Endodermal cell (in vitro differentiated cells): ENCODE data around the gene PGBD5. TPM values are rescaled to one million over a fixed set of nuclear protein-coding genes. Genes with fewer than 3 reads are reported as not detected.

ENCODE experiments used
- DNase-seq: peaks from one replicate; pipeline ENCODE4 v3.0.0-alpha.2; 2017
- H3K27ac ChIP-seq: 2 replicates; pipeline ENCODE4 v1.5.1; 2013; ENCODE audit warnings: mild to moderate bottlenecking, low read depth, low read length, moderate library complexity
- H3K27me3 ChIP-seq: 2 replicates; pipeline ENCODE4 v1.6.1; 2013; ENCODE audit warnings: mild to moderate bottlenecking, low read length, moderate library complexity; ENCODE audit not compliant: insufficient read depth, control insufficient read depth, poor library complexity, severe bottlenecking
- H3K36me3 ChIP-seq: 2 replicates; pipeline ENCODE4 v1.7.0; 2013; ENCODE audit warnings: mild to moderate bottlenecking, low read length, moderate library complexity; ENCODE audit not compliant: control insufficient read depth, insufficient read depth
- H3K4me1 ChIP-seq: one replicate; pipeline ENCODE4 v1.7.0; 2013; ENCODE audit warnings: low read length; ENCODE audit not compliant: control insufficient read depth, insufficient read depth
- H3K4me3 ChIP-seq: 2 replicates; pipeline ENCODE4 v1.5.1; 2013; ENCODE audit warnings: mild to moderate bottlenecking, low read length, moderate library complexity
- H3K9ac ChIP-seq: 2 replicates; pipeline ENCODE4 v1.6.1; 2013; ENCODE audit warnings: mild to moderate bottlenecking, low read length, moderate library complexity; ENCODE audit not compliant: poor library complexity, severe bottlenecking; ENCODE audit errors: extremely low read depth
- H3K9me3 ChIP-seq: 2 replicates; pipeline ENCODE4 v1.6.1; 2013; ENCODE audit warnings: mild to moderate bottlenecking, low read length, moderate library complexity; ENCODE audit not compliant: control insufficient read depth
- H3K27ac Mint-ChIP-seq: 2 replicates; pipeline ENCODE4 v1.8.0; 2020; ENCODE audit warnings: mixed read lengths
- H3K27me3 Mint-ChIP-seq: 2 replicates; pipeline ENCODE4 v1.8.0; 2021; ENCODE audit warnings: mild to moderate bottlenecking, mixed read lengths; ENCODE audit not compliant: insufficient read depth
- H3K36me3 Mint-ChIP-seq: 2 replicates; pipeline ENCODE4 v1.8.0; 2020; ENCODE audit warnings: low read depth, mixed read lengths
- H3K4me1 Mint-ChIP-seq: 2 replicates; pipeline ENCODE4 v1.8.0; 2020; ENCODE audit warnings: mixed read lengths
- H3K4me3 Mint-ChIP-seq: 2 replicates; pipeline ENCODE4 v1.8.0; 2020; ENCODE audit warnings: mild to moderate bottlenecking, moderate library complexity, mixed read lengths
- H3K9me3 Mint-ChIP-seq: 2 replicates; pipeline ENCODE4 v1.8.0; 2020; ENCODE audit warnings: mild to moderate bottlenecking, mixed read lengths
- WGBS, 2 experiments: methylation state at CpG; one replicate each; pipeline versions ENCODE4 v1.1.5 to v1.1.7; 2013; ENCODE audit warnings: missing lambda C conversion rate in 2 of 2, mixed read lengths in 1 of 2; ENCODE audit not compliant: insufficient coverage in 1 of 2, insufficient read length in 1 of 2; 5-methylcytosine and 5-hydroxymethylcytosine counted together
- total RNA-seq, 2 donors: library from RNA; stranded (reverse); fragmentation: NEBNext Ultra II Directional in 1 of 2; extraction: Animal tissue kit (Norgen Biotek cat#: 25700) in 1 of 2; gene quantifications; 2 replicates in 1 of 2; 3 replicates in 1 of 2; pipeline ENCODE4 v1.2.1, GENCODE V29; 2021
- TF ChIP-seq, protein P1 (sequence below): fragments of 200-600 bp; sonication (generic); conservative IDR thresholded peaks from 2 replicates; pipeline ENCODE4 v1.5.0; 2021; ENCODE audit warnings: antibody characterized with exemption, mild to moderate bottlenecking

The PGBD5 gene
- total RNA-seq, 2 donors from 2014 or later: 1.3 to 4.6 TPM

DNA sequence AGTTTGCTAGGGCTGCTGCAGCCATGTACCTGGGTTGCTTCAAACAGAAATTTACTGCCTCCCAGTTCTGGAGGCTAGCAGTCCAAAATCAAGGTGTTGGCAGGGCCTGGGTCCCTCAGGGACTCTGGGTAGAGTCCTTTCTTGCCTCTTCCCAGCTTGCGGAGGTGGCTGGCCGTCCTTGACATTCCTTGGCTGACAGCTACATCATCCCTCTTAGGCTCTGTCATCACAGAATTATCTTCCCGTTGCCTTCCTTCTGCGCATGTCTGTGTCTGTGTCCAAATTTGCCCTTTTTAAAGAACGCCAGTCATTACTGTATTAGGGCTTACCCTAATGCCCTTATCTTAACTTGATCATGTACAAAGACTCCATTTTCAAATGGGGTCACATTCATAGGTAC lies 37.6 kb upstream of the PGBD5 start:
- peaks cover 4% of the 10 kb centered on the region for H3K27me3 Mint-ChIP-seq
- H3K4me3 Mint-ChIP-seq: no peak overlapping the region
- Histone ChIP-seq H3K27ac (no peak overlapping the region), H3K9me3 (no peaks in the 10 kb centered on the region), H3K27me3 (no peaks in the 10 kb centered on the region), H3K4me3 (no peak overlapping the region), H3K4me1 (no peaks in the 10 kb centered on the region), H3K9ac (no peak overlapping the region), H3K36me3 (no peaks in the 10 kb centered on the region)
- peaks cover 8% of the 10 kb centered on the region for H3K9me3 Mint-ChIP-seq
- H3K36me3 Mint-ChIP-seq: no peaks in the 10 kb centered on the region
- no peak for DNase-seq
- no peak overlapping the region for H3K27ac Mint-ChIP-seq
- H3K4me1 Mint-ChIP-seq: no peaks in the 10 kb centered on the region
- WGBS, 2 experiments: 90% methylated on average over 5 of the region's 5 CpGs
- TF ChIP-seq, protein P1, sequence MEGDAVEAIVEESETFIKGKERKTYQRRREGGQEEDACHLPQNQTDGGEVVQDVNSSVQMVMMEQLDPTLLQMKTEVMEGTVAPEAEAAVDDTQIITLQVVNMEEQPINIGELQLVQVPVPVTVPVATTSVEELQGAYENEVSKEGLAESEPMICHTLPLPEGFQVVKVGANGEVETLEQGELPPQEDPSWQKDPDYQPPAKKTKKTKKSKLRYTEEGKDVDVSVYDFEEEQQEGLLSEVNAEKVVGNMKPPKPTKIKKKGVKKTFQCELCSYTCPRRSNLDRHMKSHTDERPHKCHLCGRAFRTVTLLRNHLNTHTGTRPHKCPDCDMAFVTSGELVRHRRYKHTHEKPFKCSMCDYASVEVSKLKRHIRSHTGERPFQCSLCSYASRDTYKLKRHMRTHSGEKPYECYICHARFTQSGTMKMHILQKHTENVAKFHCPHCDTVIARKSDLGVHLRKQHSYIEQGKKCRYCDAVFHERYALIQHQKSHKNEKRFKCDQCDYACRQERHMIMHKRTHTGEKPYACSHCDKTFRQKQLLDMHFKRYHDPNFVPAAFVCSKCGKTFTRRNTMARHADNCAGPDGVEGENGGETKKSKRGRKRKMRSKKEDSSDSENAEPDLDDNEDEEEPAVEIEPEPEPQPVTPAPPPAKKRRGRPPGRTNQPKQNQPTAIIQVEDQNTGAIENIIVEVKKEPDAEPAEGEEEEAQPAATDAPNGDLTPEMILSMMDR: no peak

- Histone ChIP-seq H3K9me3 (no peaks in the 10 kb centered on the region), H3K9ac (no peak overlapping the region), H3K27ac (no peak overlapping the region), H3K4me1 (no peaks in the 10 kb centered on the region), H3K36me3 (no peaks in the 10 kb centered on the region), H3K4me3 (no peak overlapping the region), H3K27me3 (no peaks in the 10 kb centered on the region)
- Mint-ChIP-seq H3K4me1 (no peaks in the 10 kb centered on the region), H3K9me3 (peaks cover 4% of the 10 kb centered on the region), H3K4me3 (no peak overlapping the region), H3K27ac (no peak overlapping the region), H3K27me3 (peaks cover 4% of the 10 kb centered on the region), H3K36me3 (no peaks in the 10 kb centered on the region)
- TF ChIP-seq, protein P1: no peak
- 64 to 75% methylated on average over 1 to 2 of the region's 2 CpGs for WGBS, 2 experiments
- DNase-seq: no peak
Observed at GRCh38 chr1:230463326-230463725, 37.2 kb upstream of the PGBD5 start.

- Mint-ChIP-seq H3K9me3 (no peaks in the 10 kb centered on the region), H3K27me3 (peaks cover 7% of the 10 kb centered on the region), H3K36me3 (no peaks in the 10 kb centered on the region), H3K27ac (no peak overlapping the region), H3K4me1 (no peaks in the 10 kb centered on the region), H3K4me3 (no peak overlapping the region)
- Histone ChIP-seq H3K27me3 (no peaks in the 10 kb centered on the region), H3K9me3 (no peaks in the 10 kb centered on the region), H3K4me1 (no peaks in the 10 kb centered on the region), H3K27ac (no peak overlapping the region), H3K4me3 (no peak overlapping the region), H3K36me3 (no peaks in the 10 kb centered on the region), H3K9ac (no peak overlapping the region)
- no peak for DNase-seq
- TF ChIP-seq, protein P1: no peak
- WGBS, 2 experiments: 74 to 79% methylated on average over 4 to 5 of the region's 5 CpGs
Observed at GRCh38 chr1:230459465-230459864, 33.3 kb upstream of the PGBD5 start.
